Hepatocyte (in vitro differentiated cells): ENCODE measurements around the gene AP1G2. TPM values are rescaled to one million over a fixed set of nuclear protein-coding genes. Genes with fewer than 3 reads are reported as not detected.

ENCODE experiments used
- DNase-seq: peaks from one replicate; pipeline ENCODE4 v3.0.0-alpha.2; 2016; ENCODE audit warnings: low spot score
- H2AFZ ChIP-seq: fragments of 200-600 bp; sonication (generic); 2 replicates; pipeline ENCODE4 v1.6.0; 2016; ENCODE audit warnings: antibody characterized with exemption, mild to moderate bottlenecking
- H3K27ac ChIP-seq: fragments of 200-600 bp; sonication (generic); 2 replicates; pipeline ENCODE4 v1.5.1; 2016; ENCODE audit warnings: mild to moderate bottlenecking
- H3K27me3 ChIP-seq: fragments of 200-600 bp; sonication (generic); 2 replicates; pipeline ENCODE4 v1.6.1; 2016
- H3K36me3 ChIP-seq: fragments of 200-600 bp; sonication (generic); replicated peaks from 2 replicates; pipeline ENCODE4 v1.5.1; 2016; ENCODE audit warnings: low read depth; ENCODE audit not compliant: insufficient read depth
- H3K4me1 ChIP-seq: fragments of 200-600 bp; sonication (generic); 2 replicates; pipeline ENCODE4 v1.5.1; 2016; ENCODE audit warnings: mild to moderate bottlenecking, moderate library complexity; ENCODE audit not compliant: insufficient read depth
- H3K4me2 ChIP-seq: fragments of 200-600 bp; sonication (generic); 2 replicates; pipeline ENCODE4 v1.6.0; 2016
- H3K4me3 ChIP-seq: fragments of 200-600 bp; sonication (generic); 2 replicates; pipeline ENCODE4 v1.5.1; 2016; ENCODE audit warnings: mild to moderate bottlenecking
- H3K79me2 ChIP-seq: fragments of 200-600 bp; sonication (generic); 2 replicates; pipeline ENCODE4 v1.6.0; 2017; ENCODE audit warnings: mild to moderate bottlenecking
- H3K9me2 ChIP-seq: fragments of 200-600 bp; sonication (generic); replicated peaks from 2 replicates; pipeline ENCODE4 v1.6.0; 2017; ENCODE audit warnings: mild to moderate bottlenecking; ENCODE audit not compliant: insufficient read depth
- H3K9me3 ChIP-seq: fragments of 200-600 bp; sonication (generic); 2 replicates; pipeline ENCODE4 v1.5.1; 2016; ENCODE audit warnings: low read depth, mild to moderate bottlenecking
- H4K20me1 ChIP-seq: fragments of 200-600 bp; sonication (generic); 2 replicates; pipeline ENCODE4 v1.6.0; 2016; ENCODE audit warnings: mild to moderate bottlenecking; ENCODE audit not compliant: insufficient read depth, poor library complexity, severe bottlenecking
- CTCF ChIP-seq: fragments of 200-600 bp; sonication (generic); IDR thresholded peaks from 2 replicates; pipeline ENCODE4 v1.5.1; 2016; ENCODE audit warnings: antibody characterized with exemption, mild to moderate bottlenecking; ENCODE audit not compliant: poor library complexity
- EZH2 ChIP-seq: fragments of 200-600 bp; sonication (generic); IDR thresholded peaks from 2 replicates; pipeline ENCODE4 v1.6.1; 2016; ENCODE audit warnings: antibody characterized with exemption, mild to moderate bottlenecking, borderline replicate concordance
- EZH2phosphoT487 ChIP-seq: fragments of 200-600 bp; sonication (generic); IDR thresholded peaks from one replicate; pipeline ENCODE4 v1.6.1; 2018; ENCODE audit warnings: antibody characterized with exemption, mild to moderate bottlenecking, low read depth, moderate library complexity; ENCODE audit not compliant: unreplicated experiment, severe bottlenecking
- WGBS: methylation state at CpG from one replicate; pipeline ENCODE4 v1.1.6; 2016; ENCODE audit warnings: low lambda C conversion rate; ENCODE audit errors: missing lambda C conversion rate; 5-methylcytosine and 5-hydroxymethylcytosine counted together
- polyA plus RNA-seq: library from polyadenylated mRNA; unstranded; fragments of >200 nt; fragmentation: Nextera tagmentation; extraction: Ambion mirVana; gene quantifications from 2 replicates; pipeline ENCODE4 v1.2.1, GENCODE V29; 2016
- total RNA-seq: library from RNA; depleted of rRNA; stranded (reverse); fragments of >200 nt; gene quantifications from 2 replicates; pipeline ENCODE4 v1.2.3, GENCODE V29; 2014

AP1G2 gene
- total and polyA plus RNA-seq, 2 experiments from 2014 or later = 87.5 to 191 TPM

GRCh38 chr14:23544511-23545447 lies 22.8 kb downstream of the AP1G2 start:
- H2AFZ ChIP-seq = no peak overlapping the region
- 43% methylated on average over 22 of the region's 25 CpGs for WGBS
- DNase-seq = no peak

GRCh38 chr14:23543403-23543802 lies 24.2 kb downstream of the AP1G2 start:
- H3K4me1 ChIP-seq = no peaks in the 10 kb centered on the region
- no peaks in the 10 kb centered on the region for H3K9me3 ChIP-seq
- no peak for DNase-seq
- no peak overlapping the region for H3K4me2 ChIP-seq
- no peaks in the 10 kb centered on the region for H3K79me2 ChIP-seq
- H3K9me2 ChIP-seq = no peaks in the 10 kb centered on the region
- H3K4me3 ChIP-seq = no peak overlapping the region
- 96% methylated on average over 5 of the region's 5 CpGs for whole genome bisulfite sequencing
- H3K27ac ChIP-seq = no peak overlapping the region
- no peaks in the 10 kb centered on the region for H3K27me3 ChIP-seq
- H2AFZ ChIP-seq = no peak overlapping the region
- H4K20me1 ChIP-seq = no peaks in the 10 kb centered on the region
- TF ChIP-seq EZH2phosphoT487 = no peak
- TF ChIP-seq EZH2 = no peak
- TF ChIP-seq CTCF = no peak
- no peaks in the 10 kb centered on the region for H3K36me3 ChIP-seq

More at GRCh38 chr14:23544511-23545447, 22.8 kb downstream of the AP1G2 start:
- TF ChIP-seq EZH2 (no peak), CTCF (no peak), EZH2phosphoT487 (no peak)
- Histone ChIP-seq H3K9me2 (no peaks in the 10 kb centered on the region), H3K4me2 (no peak overlapping the region), H3K79me2 (peaks cover under 1% of the 10 kb centered on the region), H3K9me3 (no peaks in the 10 kb centered on the region), H3K4me3 (no peak overlapping the region), H4K20me1 (no peaks in the 10 kb centered on the region), H3K27me3 (no peaks in the 10 kb centered on the region), H3K36me3 (no peaks in the 10 kb centered on the region), H3K27ac (no peak overlapping the region), H3K4me1 (no peaks in the 10 kb centered on the region)

GRCh38 chr14:23542261-23542660 lies 25.3 kb downstream of the AP1G2 start:
- Histone ChIP-seq H3K36me3 (no peaks in the 10 kb centered on the region), H4K20me1 (no peaks in the 10 kb centered on the region), H3K27me3 (no peaks in the 10 kb centered on the region), H3K9me3 (no peaks in the 10 kb centered on the region), H3K9me2 (no peaks in the 10 kb centered on the region), H2AFZ (no peak overlapping the region), H3K4me2 (no peak overlapping the region), H3K27ac (no peak overlapping the region), H3K79me2 (no peaks in the 10 kb centered on the region), H3K4me3 (no peak overlapping the region), H3K4me1 (no peaks in the 10 kb centered on the region)
- DNase-seq = no peak
- TF ChIP-seq CTCF = no peak
- TF ChIP-seq EZH2phosphoT487 = no peak
- TF ChIP-seq EZH2 = no peak
- WGBS = 87% methylated on average over 5 of the region's 5 CpGs
